Keratinocyte (primary cell): ENCODE measurements around the gene ADAM33. TPM values are rescaled to one million over a fixed set of nuclear protein-coding genes. Genes with fewer than 3 reads are reported as not detected.

ENCODE experiments used
- DNase-seq: peaks from one replicate; pipeline ENCODE4 v3.0.0-alpha.2; 2011; ENCODE audit warnings: low read depth, missing footprints, low spot score
- FAIRE-seq: peaks from 2 replicates; lab custom pipeline; 2011; peaks lifted over from hg19 to GRCh38; lab: Jason Lieb, UNC
- H2AFZ ChIP-seq: 2 replicates; pipeline ENCODE4 v1.6.0; 2012; ENCODE audit warnings: low read length, control low read depth, inconsistent platforms; ENCODE audit not compliant: control insufficient read depth
- H3K27ac ChIP-seq: 2 replicates; pipeline ENCODE4 v1.5.1; 2011; ENCODE audit warnings: low read length; ENCODE audit not compliant: control insufficient read depth, insufficient read depth
- H3K27me3 ChIP-seq: 3 replicates; pipeline ENCODE4 v1.6.0; 2011; ENCODE audit warnings: low read length; ENCODE audit not compliant: control insufficient read depth, insufficient read depth; ENCODE audit errors: extremely low read depth
- H3K36me3 ChIP-seq, 2 experiments: 2 replicates in 1 of 2; 3 replicates in 1 of 2; pipeline ENCODE4 v1.5.1; 2011; ENCODE audit warnings: low read length in 2 of 2, mild to moderate bottlenecking in 1 of 2; ENCODE audit not compliant: control insufficient read depth in 2 of 2, insufficient read depth in 2 of 2; ENCODE audit errors: extremely low read depth in 1 of 2
- H3K4me1 ChIP-seq: 3 replicates; pipeline ENCODE4 v1.5.1; 2011; ENCODE audit warnings: low read length; ENCODE audit not compliant: control insufficient read depth, insufficient read depth; ENCODE audit errors: extremely low read depth
- H3K4me2 ChIP-seq: 3 replicates; pipeline ENCODE4 v1.6.0; 2011; ENCODE audit warnings: low read depth, low read length; ENCODE audit not compliant: control insufficient read depth, insufficient read depth; ENCODE audit errors: extremely low read depth
- H3K4me3 ChIP-seq, 3 experiments: fragments of 200-600 bp in 1 of 3; sonication (generic) in 1 of 3; 2 replicates in 2 of 3; 3 replicates in 1 of 3; pipeline ENCODE4 v1.5.1; 2011 to 2016; ENCODE audit warnings: low read length in 3 of 3, mild to moderate bottlenecking in 3 of 3, control low read depth in 2 of 3, inconsistent platforms in 1 of 3, low read depth in 1 of 3, mixed read lengths in 1 of 3, mixed run types in 1 of 3, moderate library complexity in 1 of 3; ENCODE audit not compliant: control insufficient read depth in 2 of 3, insufficient read depth in 2 of 3; ENCODE audit errors: extremely low read depth in 1 of 3
- H3K79me2 ChIP-seq: 2 replicates; pipeline ENCODE4 v1.6.0; 2012; ENCODE audit warnings: low read length; ENCODE audit not compliant: control insufficient read depth, insufficient read depth
- H3K9ac ChIP-seq: 3 replicates; pipeline ENCODE4 v1.6.0; 2011; ENCODE audit warnings: low read length; ENCODE audit not compliant: control insufficient read depth, insufficient read depth; ENCODE audit errors: extremely low read depth
- H3K9me1 ChIP-seq: 3 replicates; pipeline ENCODE4 v1.6.0; 2011; ENCODE audit warnings: low read length; ENCODE audit not compliant: control insufficient read depth, insufficient read depth; ENCODE audit errors: extremely low read depth
- H3K9me3 ChIP-seq: 2 replicates; pipeline ENCODE4 v1.5.1; 2012; ENCODE audit warnings: low read depth, low read length; ENCODE audit not compliant: control insufficient read depth
- H4K20me1 ChIP-seq: 3 replicates; pipeline ENCODE4 v1.6.0; 2011; ENCODE audit warnings: low read length; ENCODE audit not compliant: control insufficient read depth, insufficient read depth; ENCODE audit errors: extremely low read depth
- EZH2 ChIP-seq: IDR thresholded peaks from one replicate; pipeline ENCODE4 v1.6.1; 2012; ENCODE audit warnings: inconsistent platforms, mild to moderate bottlenecking, low read length, moderate library complexity
- dilution Hi-C: fragments of 300-500 bp; cut with MboI; formaldehyde crosslinking; loops from one replicate; pipeline ENCODE4 v1.7.0; 2020; ENCODE audit warnings: low sequenced_read_pairs; ENCODE audit not compliant: extremely low pct_ligation_motif_present
- polyA plus RNA-seq, 5 experiments: library from polyadenylated mRNA; depleted of rRNA in 3 of 5; stranded (reverse) in 3 of 5; stranded (forward) in 1 of 5; unstranded in 1 of 5; fragments of >200 nt; gene quantifications; 1 replicate in 1 of 5; 2 replicates in 3 of 5; 3 replicates in 1 of 5; pipeline versions ENCODE4 v1.2.1 to v1.2.3, GENCODE V29; 2011 to 2012; ENCODE audit warnings: missing spikeins in 2 of 5, low read depth in 1 of 5, low replicate concordance in 1 of 5
- TF ChIP-seq, protein P1 (sequence below), 3 experiments: IDR thresholded peaks in 1 of 3; conservative IDR thresholded peaks in 1 of 3; optimal IDR thresholded peaks in 1 of 3; 2 replicates in 2 of 3; 3 replicates in 1 of 3; pipeline versions ENCODE3 to v1.5.1; 2011; ENCODE audit warnings: low read length in 3 of 3, mild to moderate bottlenecking in 3 of 3, moderate library complexity in 2 of 3, control low read depth in 1 of 3, inconsistent platforms in 1 of 3; ENCODE audit not compliant: insufficient read depth in 2 of 3; ENCODE audit errors: extremely low read depth in 1 of 3

The ADAM33 gene
- polyA plus RNA-seq, 1 donor (not counting 4 experiments of a cell fraction or from before 2014, with no cell fraction given): not detected

DNA sequence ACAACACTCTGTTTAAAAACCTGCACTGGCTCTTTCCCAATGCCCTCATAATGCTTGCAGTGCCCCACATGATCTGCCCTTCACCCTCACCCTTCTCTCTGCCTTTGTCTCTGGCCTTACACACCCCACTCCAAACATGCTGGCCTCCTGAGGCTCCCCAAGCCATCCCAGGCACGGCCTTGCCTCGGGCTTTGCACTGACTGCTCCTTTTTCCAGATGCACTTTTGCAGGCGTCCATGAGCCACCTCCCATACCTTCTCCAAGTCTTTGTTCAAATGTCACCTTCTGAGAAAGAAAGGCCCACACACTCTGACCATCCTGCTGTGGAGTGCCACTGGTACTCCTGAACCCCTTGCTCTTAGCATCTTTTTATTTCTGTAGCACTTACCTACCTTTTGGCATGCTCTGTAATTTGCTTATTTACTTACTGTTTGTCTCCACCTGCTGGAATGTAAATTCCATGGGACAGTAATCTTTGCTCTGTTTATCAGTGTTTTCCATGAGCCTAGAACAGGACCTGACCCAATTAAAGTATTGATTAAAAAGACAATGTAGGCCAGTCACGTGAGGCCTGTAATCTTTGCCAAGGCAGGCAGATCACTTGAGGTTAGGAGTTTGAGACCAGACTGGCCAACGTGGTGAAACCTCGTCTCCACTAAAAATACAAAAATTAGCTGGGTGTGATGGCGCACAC lies 49.4 kb downstream of the ADAM33 start:
- Histone ChIP-seq H3K4me1 (no peaks in the 10 kb centered on the region), H3K27ac (no peak overlapping the region), H3K9ac (no peak overlapping the region), H4K20me1 (no peaks in the 10 kb centered on the region), H3K9me3 (no peaks in the 10 kb centered on the region), H3K79me2 (no peaks in the 10 kb centered on the region), H2AFZ (no peak overlapping the region), H3K27me3 (no peaks in the 10 kb centered on the region), H3K4me3 (no peak overlapping the region), H3K9me1 (peaks cover 4% of the 10 kb centered on the region), H3K36me3 (peaks cover 4 to 7% of the 10 kb centered on the region in 2 experiments), H3K4me2 (no peak overlapping the region)
- no peak for FAIRE-seq
- dilution Hi-C loops: no loop called here
- no peak for DNase-seq
- TF ChIP-seq, protein P1, sequence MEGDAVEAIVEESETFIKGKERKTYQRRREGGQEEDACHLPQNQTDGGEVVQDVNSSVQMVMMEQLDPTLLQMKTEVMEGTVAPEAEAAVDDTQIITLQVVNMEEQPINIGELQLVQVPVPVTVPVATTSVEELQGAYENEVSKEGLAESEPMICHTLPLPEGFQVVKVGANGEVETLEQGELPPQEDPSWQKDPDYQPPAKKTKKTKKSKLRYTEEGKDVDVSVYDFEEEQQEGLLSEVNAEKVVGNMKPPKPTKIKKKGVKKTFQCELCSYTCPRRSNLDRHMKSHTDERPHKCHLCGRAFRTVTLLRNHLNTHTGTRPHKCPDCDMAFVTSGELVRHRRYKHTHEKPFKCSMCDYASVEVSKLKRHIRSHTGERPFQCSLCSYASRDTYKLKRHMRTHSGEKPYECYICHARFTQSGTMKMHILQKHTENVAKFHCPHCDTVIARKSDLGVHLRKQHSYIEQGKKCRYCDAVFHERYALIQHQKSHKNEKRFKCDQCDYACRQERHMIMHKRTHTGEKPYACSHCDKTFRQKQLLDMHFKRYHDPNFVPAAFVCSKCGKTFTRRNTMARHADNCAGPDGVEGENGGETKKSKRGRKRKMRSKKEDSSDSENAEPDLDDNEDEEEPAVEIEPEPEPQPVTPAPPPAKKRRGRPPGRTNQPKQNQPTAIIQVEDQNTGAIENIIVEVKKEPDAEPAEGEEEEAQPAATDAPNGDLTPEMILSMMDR (optimal IDR thresholded peaks at IDR 0.05 in 1 of 3, IDR thresholded peaks at IDR 0.05 in 1 of 3, conservative IDR thresholded peaks at IDR 0.05 in 1 of 3; ENCODE audit: extremely low read depth in 1 of 3, insufficient read depth in 2 of 3, low read length in 3 of 3): peak in 1 of 3 experiments; percentile 16
- no peak for TF ChIP-seq EZH2

DNA sequence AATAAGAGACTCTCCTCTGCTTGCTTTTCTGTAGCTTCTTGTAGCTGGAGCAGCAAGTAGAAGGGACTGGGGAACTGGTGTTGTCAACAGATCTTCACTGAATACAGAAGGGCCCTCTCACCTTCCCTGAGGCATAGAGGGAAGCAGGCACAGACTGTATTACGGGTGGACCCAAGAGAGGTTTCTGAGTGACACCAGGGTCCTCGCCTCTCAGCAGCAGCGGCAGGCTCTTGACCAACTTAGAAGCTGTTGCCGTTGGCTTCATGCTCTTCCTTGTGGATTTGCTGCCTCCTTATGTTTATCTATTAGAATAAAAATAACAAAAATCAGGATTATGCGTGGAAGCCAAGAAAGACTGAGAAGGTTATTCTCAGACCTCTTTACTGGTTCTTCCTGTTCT lies 50.3 kb downstream of the ADAM33 start:
- no peak for TF ChIP-seq EZH2
- TF ChIP-seq, protein P1 (optimal IDR thresholded peaks at IDR 0.05 in 1 of 3, IDR thresholded peaks at IDR 0.05 in 1 of 3, conservative IDR thresholded peaks at IDR 0.05 in 1 of 3; ENCODE audit: extremely low read depth in 1 of 3, insufficient read depth in 2 of 3, low read length in 3 of 3): no peak
- Histone ChIP-seq H3K9me1 (peaks cover 4% of the 10 kb centered on the region), H3K79me2 (no peaks in the 10 kb centered on the region), H3K36me3 (peaks cover 4 to 6% of the 10 kb centered on the region in 2 experiments), H3K4me2 (no peak overlapping the region), H3K4me1 (no peaks in the 10 kb centered on the region), H3K27me3 (no peaks in the 10 kb centered on the region), H3K27ac (no peak overlapping the region), H3K9me3 (no peaks in the 10 kb centered on the region), H3K4me3 (no peak overlapping the region), H3K9ac (no peak overlapping the region), H2AFZ (no peak overlapping the region), H4K20me1 (no peaks in the 10 kb centered on the region)
- dilution Hi-C loops: no loop called here
- DNase-seq (no peak), FAIRE-seq (no peak)
